Measurements from ENCODE around the gene OSBP2.

DNA sequence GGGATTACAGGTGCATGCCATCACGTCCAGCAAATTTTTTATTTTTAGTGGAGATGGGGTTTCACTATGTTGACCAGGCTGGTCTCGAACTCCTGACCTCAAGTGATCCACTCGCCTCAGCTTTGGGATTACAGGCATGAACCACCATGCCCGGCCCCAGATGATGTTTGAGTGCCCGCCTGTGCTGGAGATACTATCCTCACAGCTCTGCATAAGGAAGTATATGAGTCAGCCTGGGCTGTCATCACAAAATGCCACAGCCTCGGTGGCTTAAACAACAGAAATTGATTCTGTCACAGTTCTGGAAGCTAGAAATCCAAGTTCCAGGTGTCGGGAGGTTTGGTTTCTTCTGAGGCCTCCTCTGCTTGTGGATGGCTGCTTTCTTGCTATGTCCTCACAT is 119.3 kb downstream of the OSBP2 start:
- TF ChIP-seq CTCF (IDR thresholded peaks at IDR 0.05) (no peak), POLR2A (IDR thresholded peaks at IDR 0.05) (no peak)
